ENCODE measurements around the gene RNF43.
A peak's percentile ranks its signal among the peaks of the same experiment; 100 is the strongest.
"Not testable (repeated sequence)": the region's sequence is repeated elsewhere in the genome, so short reads cannot be mapped to it uniquely, and the experiment has no call there.

Gene RNF43

GRCh38 chr17:58402679-58403078 is 14.7 kb downstream of the RNF43 start:
- TF ChIP-seq CTCF (IDR thresholded peaks at IDR 0.05; ENCODE audit: unreplicated experiment in 3 of 3): no peak
- peaks cover 9% of the 10 kb centered on the region for H3K4me1 Mint-ChIP-seq
- H3K36me3 Mint-ChIP-seq (ENCODE audit: low read depth): no peaks in the 10 kb centered on the region
- no peaks in the 10 kb centered on the region for H3K9me3 Mint-ChIP-seq
- H3K4me3 Mint-ChIP-seq: no peak overlapping the region
- H3K27me3 Mint-ChIP-seq (ENCODE audit: low read depth): no peaks in the 10 kb centered on the region
- no peak overlapping the region for H3K27ac Mint-ChIP-seq

DNA sequence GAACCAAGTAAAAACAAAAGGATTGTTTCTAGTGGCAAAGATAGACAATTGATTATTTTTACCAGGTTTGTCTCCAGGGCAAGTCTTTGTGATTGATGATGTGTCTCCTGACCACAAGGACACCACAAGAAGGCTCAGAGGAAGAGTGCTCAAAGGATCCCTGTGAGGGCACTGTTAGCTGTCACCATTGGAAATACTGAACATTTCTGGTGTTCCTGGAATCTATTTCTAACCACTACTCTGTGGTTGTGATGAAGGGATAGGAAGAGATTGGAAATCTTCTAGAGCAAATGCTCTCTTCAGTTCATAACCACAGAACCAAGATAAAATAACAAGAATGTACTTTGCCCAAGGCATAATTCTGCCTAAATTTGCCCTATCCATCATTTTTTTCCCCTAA is 15.3 kb downstream of the RNF43 start:
- Mint-ChIP-seq H3K4me3 (no peak overlapping the region), H3K27me3 (ENCODE audit: low read depth) (no peaks in the 10 kb centered on the region), H3K27ac (no peak overlapping the region), H3K9me3 (no peaks in the 10 kb centered on the region), H3K4me1 (peaks cover 9% of the 10 kb centered on the region), H3K36me3 (ENCODE audit: low read depth) (no peaks in the 10 kb centered on the region)
- no peak for TF ChIP-seq CTCF (IDR thresholded peaks at IDR 0.05; ENCODE audit: unreplicated experiment in 3 of 3)

- TF ChIP-seq CTCF (IDR thresholded peaks at IDR 0.05; ENCODE audit: unreplicated experiment in 3 of 3): no peak
- no peaks in the 10 kb centered on the region for H3K9me3 Mint-ChIP-seq
- no peaks in the 10 kb centered on the region for H3K36me3 Mint-ChIP-seq (ENCODE audit: low read depth)
- no peaks in the 10 kb centered on the region for H3K27me3 Mint-ChIP-seq (ENCODE audit: low read depth)
- H3K4me3 Mint-ChIP-seq: no peak overlapping the region
- peaks cover 9% of the 10 kb centered on the region for H3K4me1 Mint-ChIP-seq
- no peak overlapping the region for H3K27ac Mint-ChIP-seq
These were observed 16.0 kb downstream of the RNF43 start for GRCh38 chr17:58401287-58401686.

- TF ChIP-seq CTCF (IDR thresholded peaks at IDR 0.05; ENCODE audit: unreplicated experiment in 3 of 3): no peak
- no peaks in the 10 kb centered on the region for H3K36me3 Mint-ChIP-seq (ENCODE audit: low read depth)
These were observed 16.5 kb downstream of the RNF43 start for GRCh38 chr17:58400826-58401225.

DNA sequence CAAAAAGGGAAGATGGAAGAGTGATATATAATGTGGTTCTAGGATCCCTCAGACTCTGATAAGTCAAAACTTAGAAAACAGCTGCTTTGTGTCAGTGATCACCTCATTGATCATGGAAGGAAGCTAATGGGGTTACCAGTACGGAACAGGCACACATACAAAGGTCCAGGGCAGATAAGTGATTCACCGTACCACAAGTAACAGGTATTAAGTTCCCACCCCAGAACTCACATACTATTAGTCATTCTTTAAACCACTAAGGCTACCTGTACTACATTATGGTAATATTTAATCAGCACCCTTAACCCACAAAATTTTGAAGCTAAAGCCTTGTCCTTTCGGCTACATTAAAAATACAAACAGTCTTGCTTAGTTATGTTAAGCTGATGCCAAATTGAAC is 17.4 kb downstream of the RNF43 start:
- TF ChIP-seq CTCF (IDR thresholded peaks at IDR 0.05; ENCODE audit: unreplicated experiment in 3 of 3): no peak
- no peak overlapping the region for H3K27ac Mint-ChIP-seq
- peaks cover 9% of the 10 kb centered on the region for H3K4me1 Mint-ChIP-seq
- H3K4me3 Mint-ChIP-seq: no peak overlapping the region
- H3K27me3 Mint-ChIP-seq (ENCODE audit: low read depth): no peaks in the 10 kb centered on the region
- no peaks in the 10 kb centered on the region for H3K36me3 Mint-ChIP-seq (ENCODE audit: low read depth)
- H3K9me3 Mint-ChIP-seq: no peaks in the 10 kb centered on the region

More at GRCh38 chr17:58400826-58401225, 16.5 kb downstream of the RNF43 start:
- Mint-ChIP-seq H3K27me3 (ENCODE audit: low read depth) (no peaks in the 10 kb centered on the region), H3K9me3 (no peaks in the 10 kb centered on the region), H3K4me1 (peaks cover 9% of the 10 kb centered on the region), H3K4me3 (no peak overlapping the region), H3K27ac (no peak overlapping the region)

DNA sequence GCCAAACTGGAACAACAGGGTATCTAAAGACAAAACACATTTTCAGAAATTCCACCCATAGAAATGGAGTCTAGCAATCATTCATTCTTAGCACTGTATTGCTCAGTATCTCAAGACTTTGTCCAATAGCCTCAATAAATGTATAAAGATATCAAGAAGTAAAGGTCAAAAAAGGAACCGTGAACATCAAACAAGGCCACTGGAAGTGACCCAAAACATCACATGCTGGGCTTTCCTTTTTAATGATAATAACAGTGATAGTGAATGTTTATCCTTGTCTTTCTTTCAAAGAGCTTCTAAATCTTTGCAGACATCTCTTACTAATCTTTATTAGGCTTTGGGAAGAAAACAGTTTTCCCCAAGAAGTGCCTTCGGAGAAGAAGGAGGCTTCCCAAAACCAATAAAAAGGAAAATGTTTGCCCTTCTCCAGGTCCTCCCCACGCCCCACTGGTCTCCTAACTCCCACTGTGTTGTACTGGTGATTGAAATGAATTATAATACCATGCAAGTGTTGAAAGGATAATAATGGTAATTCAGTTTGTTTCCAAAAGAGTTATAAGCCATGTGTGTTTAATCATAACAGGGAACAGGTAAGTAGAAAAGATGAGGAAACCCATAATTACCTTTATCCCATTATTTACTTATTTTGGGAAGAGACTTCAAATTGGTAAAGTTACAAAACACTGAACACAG is 18.6 kb downstream of the RNF43 start:
- H3K36me3 Mint-ChIP-seq (ENCODE audit: low read depth): no peaks in the 10 kb centered on the region
- H3K4me1 Mint-ChIP-seq: peaks cover 7% of the 10 kb centered on the region
- no peaks in the 10 kb centered on the region for H3K27me3 Mint-ChIP-seq (ENCODE audit: low read depth)
- no peaks in the 10 kb centered on the region for H3K9me3 Mint-ChIP-seq
- no peak overlapping the region for H3K4me3 Mint-ChIP-seq
- peak overlapping the region in 2 of 3 experiments; percentile 22 to 43 for H3K27ac Mint-ChIP-seq
- no peak for TF ChIP-seq CTCF (IDR thresholded peaks at IDR 0.05; ENCODE audit: unreplicated experiment in 3 of 3)

GRCh38 chr17:58397421-58397820 is 19.9 kb downstream of the RNF43 start:
- H3K9me3 Mint-ChIP-seq; H3K36me3 Mint-ChIP-seq (ENCODE audit: low read depth); H3K27ac Mint-ChIP-seq; H3K4me1 Mint-ChIP-seq; H3K27me3 Mint-ChIP-seq (ENCODE audit: low read depth); H3K4me3 Mint-ChIP-seq: not testable (repeated sequence)
